ENCODE data around the gene PARP12.

PARP12 gene

GRCh38 chr7:140022582-140023211, 40.1 kb downstream of the PARP12 start:
- no peak overlapping the region for H3K9ac ChIP-seq (ENCODE audit: low read length)
- no peaks in the 10 kb centered on the region for H3K9me2 ChIP-seq (ENCODE audit: low read depth, low read length)
- H3K79me2 ChIP-seq (ENCODE audit: insufficient read depth, low read length) = no peaks in the 10 kb centered on the region
- H3K27me3 ChIP-seq (ENCODE audit: insufficient read depth, low read length) = no peaks in the 10 kb centered on the region
- H3K36me3 ChIP-seq (ENCODE audit: insufficient read depth, low read length) = peaks cover 32% of the 10 kb centered on the region
- no peaks in the 10 kb centered on the region for H3K4me1 ChIP-seq (ENCODE audit: insufficient read depth, low read length, severe bottlenecking)
- no peaks in the 10 kb centered on the region for H3F3A ChIP-seq (ENCODE audit: insufficient read depth, low read length)
- H3K4me3 ChIP-seq (ENCODE audit: low read depth, low read length, poor library complexity, severe bottlenecking) = no peak overlapping the region
- H3K9me3 ChIP-seq (ENCODE audit: low read length) = no peaks in the 10 kb centered on the region
- no peaks in the 10 kb centered on the region for H4K20me1 ChIP-seq (ENCODE audit: insufficient read depth, low read length)
- no peak overlapping the region for H3K27ac ChIP-seq (ENCODE audit: low read depth, low read length, poor library complexity, severe bottlenecking)
- H2AFZ ChIP-seq (ENCODE audit: low read length) = no peak overlapping the region
- H3K4me2 ChIP-seq (ENCODE audit: low read length) = no peak overlapping the region
- no peak for TF ChIP-seq EZH2 (IDR thresholded peaks at IDR 0.05; ENCODE audit: borderline replicate concordance, low read length)
- TF ChIP-seq, protein P1, sequence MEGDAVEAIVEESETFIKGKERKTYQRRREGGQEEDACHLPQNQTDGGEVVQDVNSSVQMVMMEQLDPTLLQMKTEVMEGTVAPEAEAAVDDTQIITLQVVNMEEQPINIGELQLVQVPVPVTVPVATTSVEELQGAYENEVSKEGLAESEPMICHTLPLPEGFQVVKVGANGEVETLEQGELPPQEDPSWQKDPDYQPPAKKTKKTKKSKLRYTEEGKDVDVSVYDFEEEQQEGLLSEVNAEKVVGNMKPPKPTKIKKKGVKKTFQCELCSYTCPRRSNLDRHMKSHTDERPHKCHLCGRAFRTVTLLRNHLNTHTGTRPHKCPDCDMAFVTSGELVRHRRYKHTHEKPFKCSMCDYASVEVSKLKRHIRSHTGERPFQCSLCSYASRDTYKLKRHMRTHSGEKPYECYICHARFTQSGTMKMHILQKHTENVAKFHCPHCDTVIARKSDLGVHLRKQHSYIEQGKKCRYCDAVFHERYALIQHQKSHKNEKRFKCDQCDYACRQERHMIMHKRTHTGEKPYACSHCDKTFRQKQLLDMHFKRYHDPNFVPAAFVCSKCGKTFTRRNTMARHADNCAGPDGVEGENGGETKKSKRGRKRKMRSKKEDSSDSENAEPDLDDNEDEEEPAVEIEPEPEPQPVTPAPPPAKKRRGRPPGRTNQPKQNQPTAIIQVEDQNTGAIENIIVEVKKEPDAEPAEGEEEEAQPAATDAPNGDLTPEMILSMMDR (IDR thresholded peaks at IDR 0.05; ENCODE audit: low read length) = no peak

GRCh38 chr7:140021603-140022002, 41.1 kb downstream of the PARP12 start:
- Histone ChIP-seq H3K9ac (ENCODE audit: low read length) (no peak overlapping the region), H3K36me3 (ENCODE audit: insufficient read depth, low read length) (peaks cover 32% of the 10 kb centered on the region), H3K9me2 (ENCODE audit: low read depth, low read length) (no peaks in the 10 kb centered on the region), H3F3A (ENCODE audit: insufficient read depth, low read length) (no peaks in the 10 kb centered on the region), H3K4me2 (ENCODE audit: low read length) (no peak overlapping the region), H3K27me3 (ENCODE audit: insufficient read depth, low read length) (no peaks in the 10 kb centered on the region), H3K4me3 (ENCODE audit: low read depth, low read length, poor library complexity, severe bottlenecking) (no peak overlapping the region), H3K4me1 (ENCODE audit: insufficient read depth, low read length, severe bottlenecking) (no peaks in the 10 kb centered on the region), H3K27ac (ENCODE audit: low read depth, low read length, poor library complexity, severe bottlenecking) (no peak overlapping the region), H3K9me3 (ENCODE audit: low read length) (no peaks in the 10 kb centered on the region), H3K79me2 (ENCODE audit: insufficient read depth, low read length) (no peaks in the 10 kb centered on the region), H2AFZ (ENCODE audit: low read length) (no peak overlapping the region), H4K20me1 (ENCODE audit: insufficient read depth, low read length) (no peaks in the 10 kb centered on the region)
- TF ChIP-seq EZH2 (IDR thresholded peaks at IDR 0.05; ENCODE audit: borderline replicate concordance, low read length) = no peak
- TF ChIP-seq, protein P1 (IDR thresholded peaks at IDR 0.05; ENCODE audit: low read length) = no peak

GRCh38 chr7:140019606-140020005, 43.1 kb downstream of the PARP12 start:
- Histone ChIP-seq H3K4me2 (ENCODE audit: low read length) (no peak overlapping the region), H3K36me3 (ENCODE audit: insufficient read depth, low read length) (peaks cover 22% of the 10 kb centered on the region), H3K79me2 (ENCODE audit: insufficient read depth, low read length) (no peaks in the 10 kb centered on the region), H3K9ac (ENCODE audit: low read length) (no peak overlapping the region), H3F3A (ENCODE audit: insufficient read depth, low read length) (no peaks in the 10 kb centered on the region), H3K4me1 (ENCODE audit: insufficient read depth, low read length, severe bottlenecking) (no peaks in the 10 kb centered on the region), H4K20me1 (ENCODE audit: insufficient read depth, low read length) (no peaks in the 10 kb centered on the region), H3K9me2 (ENCODE audit: low read depth, low read length) (no peaks in the 10 kb centered on the region), H3K4me3 (ENCODE audit: low read depth, low read length, poor library complexity, severe bottlenecking) (no peak overlapping the region), H3K27me3 (ENCODE audit: insufficient read depth, low read length) (0 out of 2 replicates have a peak, but pooled peaks cover 6% of the 10 kb centered on the region), H3K27ac (ENCODE audit: low read depth, low read length, poor library complexity, severe bottlenecking) (no peak overlapping the region), H2AFZ (ENCODE audit: low read length) (no peak overlapping the region), H3K9me3 (ENCODE audit: low read length) (no peaks in the 10 kb centered on the region)
- TF ChIP-seq, protein P1 (IDR thresholded peaks at IDR 0.05; ENCODE audit: low read length) = no peak
- no peak for TF ChIP-seq EZH2 (IDR thresholded peaks at IDR 0.05; ENCODE audit: borderline replicate concordance, low read length)
